Measurements from ENCODE around the gene TNNC2.

The TNNC2 gene

GRCh38 chr20:45857882-45858216, 30.7 kb upstream of the TNNC2 start:
- TF ChIP-seq CTCF (IDR thresholded peaks at IDR 0.05; ENCODE audit: low read length): no peak
- TF ChIP-seq EZH2 (IDR thresholded peaks at IDR 0.05; ENCODE audit: borderline replicate concordance, low read length): no peak
- Histone ChIP-seq H4K20me1 (ENCODE audit: insufficient read depth, low read length) (no peaks in the 10 kb centered on the region), H3K4me1 (ENCODE audit: insufficient read depth, low read length, severe bottlenecking) (peaks cover 41% of the 10 kb centered on the region), H3K27ac (ENCODE audit: low read depth, low read length, poor library complexity, severe bottlenecking) (peak overlapping the region; percentile 77), H3K9me2 (ENCODE audit: low read depth, low read length) (no peaks in the 10 kb centered on the region), H3F3A (ENCODE audit: insufficient read depth, low read length) (no peaks in the 10 kb centered on the region), H3K79me2 (ENCODE audit: insufficient read depth, low read length) (peaks cover 7% of the 10 kb centered on the region; the same call in 1 of the 2 replicates), H3K4me2 (ENCODE audit: low read length) (peak overlapping the region; percentile 79), H3K4me3 (ENCODE audit: low read depth, low read length, poor library complexity, severe bottlenecking) (peak overlapping the region; percentile 84), H2AFZ (ENCODE audit: low read length) (no peak overlapping the region), H3K27me3 (ENCODE audit: insufficient read depth, low read length) (no peaks in the 10 kb centered on the region), H3K36me3 (ENCODE audit: insufficient read depth, low read length) (peaks cover 8% of the 10 kb centered on the region; the same call in 1 of the 2 replicates), H3K9me3 (ENCODE audit: low read length) (no peaks in the 10 kb centered on the region), H3K9ac (ENCODE audit: low read length) (peak overlapping the region; percentile 73)

- peaks cover 8% of the 10 kb centered on the region; the same call in 1 of the 2 replicates for H3K36me3 ChIP-seq (ENCODE audit: insufficient read depth, low read length)
- H3K4me3 ChIP-seq (ENCODE audit: low read depth, low read length, poor library complexity, severe bottlenecking): peak within 1 kb of the TSS; percentile 84
- TF ChIP-seq EZH2 (IDR thresholded peaks at IDR 0.05; ENCODE audit: borderline replicate concordance, low read length): no peak
- TF ChIP-seq CTCF (IDR thresholded peaks at IDR 0.05; ENCODE audit: low read length): no peak
- H3K9me2 ChIP-seq (ENCODE audit: low read depth, low read length): no peaks in the 10 kb centered on the region
- no peaks in the 10 kb centered on the region for H4K20me1 ChIP-seq (ENCODE audit: insufficient read depth, low read length)
- no peaks in the 10 kb centered on the region for H3K27me3 ChIP-seq (ENCODE audit: insufficient read depth, low read length)
- no peak within 1 kb of the TSS for H2AFZ ChIP-seq (ENCODE audit: low read length)
- peaks cover 41% of the 10 kb centered on the region for H3K4me1 ChIP-seq (ENCODE audit: insufficient read depth, low read length, severe bottlenecking)
- H3K9me3 ChIP-seq (ENCODE audit: low read length): no peaks in the 10 kb centered on the region
- no peaks in the 10 kb centered on the region for H3F3A ChIP-seq (ENCODE audit: insufficient read depth, low read length)
- H3K79me2 ChIP-seq (ENCODE audit: insufficient read depth, low read length): peaks cover 7% of the 10 kb centered on the region; the same call in 1 of the 2 replicates
- peak within 1 kb of the TSS; percentile 77 for H3K27ac ChIP-seq (ENCODE audit: low read depth, low read length, poor library complexity, severe bottlenecking)
- H3K9ac ChIP-seq (ENCODE audit: low read length): peak within 1 kb of the TSS; percentile 83
- H3K4me2 ChIP-seq (ENCODE audit: low read length): peak within 1 kb of the TSS; percentile 85
Measured at GRCh38 chr20:45857114-45857881, 30.2 kb upstream of the TNNC2 start, which contains the start of the genes ACOT8 and ZSWIM3. Gene ACOT8, minus strand, starts transcription at chr20:45857392. Its CDS starts 77 bp downstream, at chr20:45857315. Gene ZSWIM3, plus strand, starts transcription at chr20:45857614. Its CDS starts 212 bp downstream, at chr20:45857826.

GRCh38 chr20:45853484-45853883, 26.4 kb upstream of the TNNC2 start:
- Histone ChIP-seq H3K27ac (ENCODE audit: low read depth, low read length, poor library complexity, severe bottlenecking) (no peak overlapping the region), H3K4me3 (ENCODE audit: low read depth, low read length, poor library complexity, severe bottlenecking) (no peak overlapping the region), H3K4me1 (ENCODE audit: insufficient read depth, low read length, severe bottlenecking) (peaks cover 17% of the 10 kb centered on the region), H3K9ac (ENCODE audit: low read length) (no peak overlapping the region), H3K79me2 (ENCODE audit: insufficient read depth, low read length) (peaks cover 7% of the 10 kb centered on the region; the same call in 1 of the 2 replicates), H3F3A (ENCODE audit: insufficient read depth, low read length) (no peaks in the 10 kb centered on the region), H3K9me2 (ENCODE audit: low read depth, low read length) (no peaks in the 10 kb centered on the region), H3K27me3 (ENCODE audit: insufficient read depth, low read length) (no peaks in the 10 kb centered on the region), H2AFZ (ENCODE audit: low read length) (no peak overlapping the region), H3K4me2 (ENCODE audit: low read length) (no peak overlapping the region), H3K9me3 (ENCODE audit: low read length) (no peaks in the 10 kb centered on the region), H3K36me3 (ENCODE audit: insufficient read depth, low read length) (peaks cover 15% of the 10 kb centered on the region; the same call in 1 of the 2 replicates), H4K20me1 (ENCODE audit: insufficient read depth, low read length) (no peaks in the 10 kb centered on the region)
- TF ChIP-seq EZH2 (IDR thresholded peaks at IDR 0.05; ENCODE audit: borderline replicate concordance, low read length): no peak
- no peak for TF ChIP-seq CTCF (IDR thresholded peaks at IDR 0.05; ENCODE audit: low read length)
